GM06990 (cell line): ENCODE data around the gene MALSU1.

Experiments used
- DNase-seq: peaks from one replicate; pipeline ENCODE4 v3.0.0-alpha.2; 2011; ENCODE audit not compliant: insufficient read length; ENCODE audit errors: extremely low read depth
- H3K27me3 ChIP-seq: replicated peaks from 2 replicates; pipeline ENCODE4 v1.6.0; 2011; ENCODE audit warnings: low read length; ENCODE audit not compliant: control insufficient read depth, insufficient read depth
- H3K36me3 ChIP-seq: 2 replicates; pipeline ENCODE4 v1.5.1; 2011; ENCODE audit warnings: low read length; ENCODE audit not compliant: control insufficient read depth, insufficient read depth
- H3K4me3 ChIP-seq: replicated peaks from 2 replicates; pipeline ENCODE4 v1.5.1; 2011; ENCODE audit warnings: low read depth, mild to moderate bottlenecking, control low read depth, low read length
- CTCF ChIP-seq: IDR thresholded peaks from 2 replicates; pipeline ENCODE4 v1.5.1; 2011; ENCODE audit warnings: low read length, control low read depth, mild to moderate bottlenecking, inconsistent platforms; ENCODE audit not compliant: insufficient read depth, poor library complexity, severe bottlenecking

Gene MALSU1

GRCh38 chr7:23345601-23346000 lies 46.5 kb downstream of the MALSU1 start:
- no peak for TF ChIP-seq CTCF
- DNase-seq, result no peak
- H3K36me3 ChIP-seq, result peaks cover 5% of the 10 kb centered on the region
- no peak overlapping the region for H3K4me3 ChIP-seq
- no peaks in the 10 kb centered on the region for H3K27me3 ChIP-seq

GRCh38 chr7:23346316-23346715 lies 47.2 kb downstream of the MALSU1 start:
- H3K4me3 ChIP-seq, result peak overlapping the region; percentile 14

GRCh38 chr7:23347033-23347681 lies 48.0 kb downstream of the MALSU1 start:
- Histone ChIP-seq H3K4me3 (no peak overlapping the region), H3K36me3 (peaks cover 3% of the 10 kb centered on the region), H3K27me3 (no peaks in the 10 kb centered on the region)
- no peak for DNase-seq
- no peak for TF ChIP-seq CTCF

More at GRCh38 chr7:23346316-23346715, 47.2 kb downstream of the MALSU1 start:
- H3K36me3 ChIP-seq, result peaks cover 5% of the 10 kb centered on the region
- peak; percentile 26 for DNase-seq
- no peak for TF ChIP-seq CTCF
- no peaks in the 10 kb centered on the region for H3K27me3 ChIP-seq

- no peak for DNase-seq
- peaks cover 3% of the 10 kb centered on the region for H3K36me3 ChIP-seq
- no peak overlapping the region for H3K4me3 ChIP-seq
- H3K27me3 ChIP-seq, result no peaks in the 10 kb centered on the region
- no peak for TF ChIP-seq CTCF
These were observed 48.6 kb downstream of the MALSU1 start for GRCh38 chr7:23347682-23348180.

GRCh38 chr7:23349484-23350157 lies 50.5 kb downstream of the MALSU1 start:
- TF ChIP-seq CTCF, result no peak
- H3K4me3 ChIP-seq, result no peak overlapping the region
- DNase-seq, result no peak
- H3K36me3 ChIP-seq, result peaks cover 3% of the 10 kb centered on the region
- H3K27me3 ChIP-seq, result no peaks in the 10 kb centered on the region
